Measurements from ENCODE around the gene CHSY3.

CHSY3 gene

DNA sequence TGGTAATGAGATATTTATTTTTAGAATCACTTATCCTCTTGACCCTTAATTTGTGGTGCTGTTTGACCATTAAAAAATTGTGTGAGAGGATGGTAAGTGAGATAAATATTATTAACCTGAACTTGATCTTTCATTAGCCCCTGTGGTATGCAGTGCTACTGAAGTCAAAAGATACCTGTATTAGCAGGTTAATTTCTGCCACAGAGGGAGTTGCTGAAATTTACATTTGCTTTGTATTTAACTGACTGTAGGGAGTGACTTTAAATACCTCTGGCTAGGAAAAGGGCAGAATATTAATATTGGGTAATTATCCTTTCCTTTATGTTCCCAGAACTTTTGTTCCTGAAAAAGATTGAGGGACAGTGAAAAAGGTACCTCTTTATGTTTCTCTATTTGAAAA lies 133.6 kb downstream of the CHSY3 start:
- no peak overlapping the region for H3K4me3 ChIP-seq (replicated peaks; ENCODE audit: low read depth, low read length)
- no peaks in the 10 kb centered on the region for H3K36me3 ChIP-seq (ENCODE audit: control insufficient read depth, insufficient read depth, low read length)
- H3K27me3 ChIP-seq (replicated peaks; ENCODE audit: control insufficient read depth, insufficient read depth, low read length) = no peaks in the 10 kb centered on the region
- no peak for DNase-seq (ENCODE audit: extremely low read depth, insufficient read length)
- no peak for TF ChIP-seq CTCF (IDR thresholded peaks at IDR 0.05; ENCODE audit: insufficient read depth, low read length, poor library complexity, severe bottlenecking)

GRCh38 chr5:130043834-130044233 lies 139.6 kb downstream of the CHSY3 start:
- no peaks in the 10 kb centered on the region for H3K27me3 ChIP-seq (replicated peaks; ENCODE audit: control insufficient read depth, insufficient read depth, low read length)
- TF ChIP-seq CTCF (IDR thresholded peaks at IDR 0.05; ENCODE audit: insufficient read depth, low read length, poor library complexity, severe bottlenecking) = no peak
- no peak for DNase-seq (ENCODE audit: extremely low read depth, insufficient read length)

GRCh38 chr5:130045334-130045733 lies 141.1 kb downstream of the CHSY3 start:
- H3K27me3 ChIP-seq (replicated peaks; ENCODE audit: control insufficient read depth, insufficient read depth, low read length) = no peaks in the 10 kb centered on the region
- no peak for DNase-seq (ENCODE audit: extremely low read depth, insufficient read length)
- no peak for TF ChIP-seq CTCF (IDR thresholded peaks at IDR 0.05; ENCODE audit: insufficient read depth, low read length, poor library complexity, severe bottlenecking)
- H3K36me3 ChIP-seq (ENCODE audit: control insufficient read depth, insufficient read depth, low read length) = no peaks in the 10 kb centered on the region
- no peak overlapping the region for H3K4me3 ChIP-seq (replicated peaks; ENCODE audit: low read depth, low read length)

More at GRCh38 chr5:130043834-130044233, 139.6 kb downstream of the CHSY3 start:
- Histone ChIP-seq H3K4me3 (replicated peaks; ENCODE audit: low read depth, low read length) (no peak overlapping the region), H3K36me3 (ENCODE audit: control insufficient read depth, insufficient read depth, low read length) (no peaks in the 10 kb centered on the region)

DNA sequence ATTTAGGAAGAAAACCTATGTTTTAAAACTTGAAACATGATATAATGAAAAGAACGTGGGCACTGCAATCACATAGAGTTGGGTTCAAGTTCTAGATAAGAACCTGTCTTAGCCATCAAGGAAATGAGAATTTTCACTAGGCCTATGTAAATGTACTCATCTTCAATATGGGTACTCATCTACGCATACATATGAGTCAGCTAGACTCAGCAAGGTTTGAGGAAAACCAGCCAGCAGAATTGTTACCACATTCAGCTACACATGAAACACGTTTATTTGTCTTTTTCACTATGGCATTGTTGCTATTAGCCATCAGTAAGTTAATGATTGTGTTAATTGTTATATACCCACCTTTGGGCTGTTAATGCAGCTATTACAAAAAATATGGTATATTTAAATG lies 146.3 kb downstream of the CHSY3 start:
- TF ChIP-seq CTCF (IDR thresholded peaks at IDR 0.05; ENCODE audit: insufficient read depth, low read length, poor library complexity, severe bottlenecking) = no peak
- DNase-seq (ENCODE audit: extremely low read depth, insufficient read length) = no peak
- no peaks in the 10 kb centered on the region for H3K27me3 ChIP-seq (replicated peaks; ENCODE audit: control insufficient read depth, insufficient read depth, low read length)
- H3K4me3 ChIP-seq (replicated peaks; ENCODE audit: low read depth, low read length) = no peak overlapping the region
- H3K36me3 ChIP-seq (ENCODE audit: control insufficient read depth, insufficient read depth, low read length) = no peaks in the 10 kb centered on the region

DNA sequence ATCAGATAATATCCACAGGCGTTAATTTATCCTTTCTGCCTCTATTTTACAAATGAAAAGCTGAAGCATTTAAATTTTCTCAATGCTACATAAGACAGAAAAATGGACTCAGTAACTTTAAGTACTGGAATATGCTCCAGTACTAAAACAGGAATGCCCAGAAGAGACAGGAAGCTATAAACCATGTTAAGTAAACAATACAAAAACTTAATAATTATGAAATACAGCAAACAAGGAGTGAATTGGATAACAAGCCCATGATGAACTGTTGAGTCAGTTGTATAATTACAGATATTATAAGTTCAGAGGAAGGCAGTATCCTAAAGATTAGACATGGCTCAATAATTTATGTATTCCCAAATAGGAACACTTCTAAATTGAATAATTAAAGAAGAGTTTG lies 148.5 kb downstream of the CHSY3 start:
- Histone ChIP-seq H3K27me3 (replicated peaks; ENCODE audit: control insufficient read depth, insufficient read depth, low read length) (no peaks in the 10 kb centered on the region), H3K36me3 (ENCODE audit: control insufficient read depth, insufficient read depth, low read length) (no peaks in the 10 kb centered on the region)
- no peak for TF ChIP-seq CTCF (IDR thresholded peaks at IDR 0.05; ENCODE audit: insufficient read depth, low read length, poor library complexity, severe bottlenecking)

DNA sequence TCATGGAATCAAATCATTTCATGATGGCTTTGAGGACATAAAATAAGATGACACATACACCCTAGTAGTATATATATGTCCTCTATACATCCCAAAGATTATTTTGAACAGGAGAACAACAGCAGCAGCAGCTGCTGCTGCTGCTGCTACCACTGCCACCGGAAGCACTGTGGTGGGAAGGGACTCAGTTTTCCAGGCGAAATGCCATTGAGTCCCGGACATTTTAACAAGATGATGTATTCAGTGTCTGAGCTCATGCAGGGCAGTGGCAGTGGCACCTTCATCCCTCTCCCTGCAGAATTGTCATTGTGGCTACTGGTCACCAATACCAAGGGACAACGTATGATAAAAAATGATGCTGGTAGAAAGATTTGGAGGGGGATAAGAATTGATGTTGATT lies 151.3 kb downstream of the CHSY3 start:
- no peak for DNase-seq (ENCODE audit: extremely low read depth, insufficient read length)
- H3K27me3 ChIP-seq (replicated peaks; ENCODE audit: control insufficient read depth, insufficient read depth, low read length) = no peaks in the 10 kb centered on the region
- TF ChIP-seq CTCF (IDR thresholded peaks at IDR 0.05; ENCODE audit: insufficient read depth, low read length, poor library complexity, severe bottlenecking) = no peak
- H3K36me3 ChIP-seq (ENCODE audit: control insufficient read depth, insufficient read depth, low read length) = no peaks in the 10 kb centered on the region
- no peak overlapping the region for H3K4me3 ChIP-seq (replicated peaks; ENCODE audit: low read depth, low read length)

More for the DNA sequence above, 148.5 kb downstream of the CHSY3 start:
- DNase-seq (ENCODE audit: extremely low read depth, insufficient read length) = no peak
- H3K4me3 ChIP-seq (replicated peaks; ENCODE audit: low read depth, low read length) = no peak overlapping the region

Measured in GM06990 (cell line).